Raji (cell line): ENCODE data around the gene PSTPIP2.

Source experiments
- POLR2A ChIP-seq: IDR thresholded peaks from 2 replicates; pipeline ENCODE4 v1.6.1; 2011; ENCODE audit warnings: low read depth, low read length, control low read depth; ENCODE audit not compliant: insufficient read depth

The PSTPIP2 gene

GRCh38 chr18:46071653-46072375 lies at the start of gene PSTPIP2:
Gene PSTPIP2 (minus strand): TSS chr18:46072260. CDS start chr18:46072188, 72 bp downstream.
- no peak for TF ChIP-seq POLR2A

GRCh38 chr18:46113751-46114150 lies 41.7 kb upstream of the PSTPIP2 start:
- no peak for TF ChIP-seq POLR2A

- no peak for TF ChIP-seq POLR2A
Observed at GRCh38 chr18:46110406-46110805, 38.3 kb upstream of the PSTPIP2 start.

- TF ChIP-seq POLR2A = no peak
Observed at GRCh38 chr18:46109386-46109785, 37.3 kb upstream of the PSTPIP2 start.

- TF ChIP-seq POLR2A = peak; percentile 81
Observed at GRCh38 chr18:46104128-46104911, 32.3 kb upstream of the PSTPIP2 start, which contains the start of gene HAUS1. Gene HAUS1 (plus strand): TSS chr18:46104385. CDS start chr18:46104412, 27 bp downstream.

GRCh38 chr18:46099463-46099862 lies 27.4 kb upstream of the PSTPIP2 start:
- no peak for TF ChIP-seq POLR2A

- no peak for TF ChIP-seq POLR2A
Observed at GRCh38 chr18:46098616-46098933, 26.5 kb upstream of the PSTPIP2 start.

GRCh38 chr18:46097801-46098615 lies 25.9 kb upstream of the PSTPIP2 start, which contains the start of gene ATP5F1A:
Gene ATP5F1A (minus strand): TSS chr18:46098296. CDS start chr18:46098231, 65 bp downstream.
- TF ChIP-seq POLR2A = peak; percentile 90

GRCh38 chr18:46097431-46097800 lies 25.4 kb upstream of the PSTPIP2 start:
- no peak for TF ChIP-seq POLR2A

GRCh38 chr18:46096651-46097300 lies 24.7 kb upstream of the PSTPIP2 start:
- TF ChIP-seq POLR2A = no peak

GRCh38 chr18:46095532-46095931 lies 23.5 kb upstream of the PSTPIP2 start:
- no peak for TF ChIP-seq POLR2A

- TF ChIP-seq POLR2A = no peak
Observed at GRCh38 chr18:46084431-46084830, 12.4 kb upstream of the PSTPIP2 start.

GRCh38 chr18:46080156-46080555 lies 8.1 kb upstream of the PSTPIP2 start:
- TF ChIP-seq POLR2A = no peak

GRCh38 chr18:46079336-46079735 lies 7.3 kb upstream of the PSTPIP2 start:
- TF ChIP-seq POLR2A = no peak
